IMR-90 (cell line): ENCODE data around the gene GCLC. TPM values are rescaled to one million over a fixed set of nuclear protein-coding genes. Genes with fewer than 3 reads are reported as not detected.
A peak's percentile ranks its signal among the peaks of the same experiment; 100 is the strongest.

Source experiments
- ATAC-seq: fragments of 200-7000 bp; cut with Tn5 transposase; 2 replicates; pipeline ENCODE4 v1.9.1; 2020; ENCODE audit warnings: low read depth, mild to moderate bottlenecking, moderate library complexity
- BruUV-seq: library from RNA; stranded (reverse); fragments of 400-500 nt; replicated peaks from 2 replicates; lab custom pipeline; 2021; lab: Mats Ljungman, UMichigan
- CTCF ChIA-PET: fragments of 300-600 bp; formaldehyde crosslinking; extraction: SDS; loops from one replicate; lab custom pipeline; 2021; ENCODE audit warnings: antibody characterized with exemption; lab: Yijun Ruan, JAX
- POLR2A ChIA-PET: fragments of 300-600 bp; sonication (Branson Sonifier 250); formaldehyde crosslinking; loops from one replicate; lab custom pipeline; 2022; ENCODE audit warnings: antibody characterized with exemption; ENCODE audit not compliant: unreplicated experiment; lab: Charles Lee
- DNase-seq: peaks from one replicate; pipeline ENCODE4 v3.0.0; 2013
- H2AFZ ChIP-seq: replicated peaks from 2 replicates; pipeline ENCODE3; 2013; ENCODE audit warnings: low read length, mild to moderate bottlenecking; ENCODE audit not compliant: poor library complexity
- H2AK5ac ChIP-seq: 2 replicates; pipeline ENCODE4 v1.6.1; 2013; ENCODE audit warnings: low read depth, low read length, inconsistent platforms
- H2AK9ac ChIP-seq: replicated peaks from 2 replicates; pipeline ENCODE3; 2013; ENCODE audit warnings: mild to moderate bottlenecking, low read depth, low read length, moderate library complexity; ENCODE audit not compliant: poor library complexity
- H2BK120ac ChIP-seq: 2 replicates; pipeline ENCODE4 v1.6.1; 2013; ENCODE audit warnings: low read depth, low read length, inconsistent platforms
- H2BK15ac ChIP-seq: 3 replicates; pipeline ENCODE4 v1.6.1; 2013; ENCODE audit warnings: low read depth, low read length, inconsistent platforms
- H2BK20ac ChIP-seq: 2 replicates; pipeline ENCODE4 v1.6.1; 2013; ENCODE audit warnings: low read depth, mild to moderate bottlenecking, inconsistent platforms, low read length, moderate library complexity
- H2BK5ac ChIP-seq: 2 replicates; pipeline ENCODE4 v1.6.1; 2013; ENCODE audit warnings: mild to moderate bottlenecking, low read depth, low read length, inconsistent platforms; ENCODE audit not compliant: poor library complexity, severe bottlenecking
- H3K14ac ChIP-seq: replicated peaks from 2 replicates; pipeline ENCODE4 v1.6.1; 2013; ENCODE audit warnings: low read depth, low read length, inconsistent platforms
- H3K18ac ChIP-seq: 2 replicates; pipeline ENCODE4 v1.6.1; 2013; ENCODE audit warnings: low read depth, low read length, control low read depth
- H3K23ac ChIP-seq: 2 replicates; pipeline ENCODE4 v1.6.1; 2013; ENCODE audit warnings: low read depth, low read length, inconsistent platforms
- H3K27ac ChIP-seq: 2 replicates; pipeline ENCODE4 v1.5.1; 2013; ENCODE audit warnings: mild to moderate bottlenecking, control low read depth, low read length; ENCODE audit not compliant: insufficient read depth
- H3K27me3 ChIP-seq: 2 replicates; pipeline ENCODE4 v1.6.1; 2013; ENCODE audit warnings: low read length; ENCODE audit not compliant: control insufficient read depth, insufficient read depth
- H3K36me3 ChIP-seq: 2 replicates; pipeline ENCODE4 v1.6.1; 2013; ENCODE audit warnings: low read length, mixed read lengths; ENCODE audit not compliant: control insufficient read depth, insufficient read depth
- H3K4ac ChIP-seq: 2 replicates; pipeline ENCODE4 v1.6.1; 2013; ENCODE audit warnings: low read depth, low read length, inconsistent platforms
- H3K4me1 ChIP-seq: 2 replicates; pipeline ENCODE4 v1.6.1; 2013; ENCODE audit warnings: low read length, mixed read lengths; ENCODE audit not compliant: control insufficient read depth, insufficient read depth
- H3K4me2 ChIP-seq: 2 replicates; pipeline ENCODE4 v1.6.1; 2013; ENCODE audit warnings: low read depth, mild to moderate bottlenecking, control low read depth, low read length, moderate library complexity
- H3K4me3 ChIP-seq: 2 replicates; pipeline ENCODE4 v1.5.1; 2013; ENCODE audit warnings: low read depth, mild to moderate bottlenecking, control low read depth, low read length, moderate library complexity; ENCODE audit not compliant: insufficient read depth
- H3K56ac ChIP-seq: 2 replicates; pipeline ENCODE4 v1.6.1; 2013; ENCODE audit warnings: low read length, inconsistent platforms; ENCODE audit not compliant: insufficient read depth; ENCODE audit errors: extremely low read depth
- H3K79me1 ChIP-seq, 2 experiments: 2 replicates each; pipeline ENCODE4 v1.6.1; 2013; ENCODE audit warnings: low read length in 2 of 2, inconsistent platforms in 1 of 2, low read depth in 1 of 2
- H3K9ac ChIP-seq: 2 replicates; pipeline ENCODE4 v1.6.1; 2013; ENCODE audit warnings: low read depth, low read length, control low read depth
- H3K9me1 ChIP-seq: 2 replicates; pipeline ENCODE4 v1.6.1; 2013; ENCODE audit warnings: low read length, inconsistent platforms; ENCODE audit not compliant: insufficient read depth
- H3K9me3 ChIP-seq: 2 replicates; pipeline ENCODE4 v1.6.1; 2013; ENCODE audit warnings: low read length; ENCODE audit not compliant: control insufficient read depth, insufficient read depth
- H4K20me1 ChIP-seq: 2 replicates; pipeline ENCODE4 v1.6.1; 2013; ENCODE audit warnings: low read length, inconsistent platforms; ENCODE audit not compliant: insufficient read depth
- H4K5ac ChIP-seq: 2 replicates; pipeline ENCODE4 v1.6.1; 2013; ENCODE audit warnings: mild to moderate bottlenecking, low read depth, low read length, control low read depth
- H4K8ac ChIP-seq, 2 experiments: 2 replicates each; pipeline ENCODE4 v1.6.1; 2013; ENCODE audit warnings: low read depth in 2 of 2, low read length in 2 of 2, control low read depth in 1 of 2, inconsistent platforms in 1 of 2
- H4K91ac ChIP-seq: 2 replicates; pipeline ENCODE4 v1.6.1; 2013; ENCODE audit warnings: low read depth, low read length, inconsistent platforms; ENCODE audit not compliant: insufficient read depth
- BHLHE40 ChIP-seq: fragments of 150-350 bp; IDR thresholded peaks from 2 replicates; pipeline ENCODE4 v1.6.1; 2016; ENCODE audit warnings: mild to moderate bottlenecking, low read depth, low read length
- CEBPB ChIP-seq: IDR thresholded peaks from 2 replicates; pipeline ENCODE4 v1.6.1; 2012; ENCODE audit warnings: low read depth, low read length, improper control_type of control experiment
- CHD1 ChIP-seq: IDR thresholded peaks from 2 replicates; pipeline ENCODE4 v1.6.1; 2012; ENCODE audit warnings: low read depth, low read length, improper control_type of control experiment
- FOS ChIP-seq: fragments of 150-350 bp; IDR thresholded peaks from 2 replicates; pipeline ENCODE4 v1.6.1; 2016; ENCODE audit warnings: low read depth, low read length
- MAFK ChIP-seq: IDR thresholded peaks from 2 replicates; pipeline ENCODE4 v1.6.1; 2012; ENCODE audit warnings: low read depth, low read length, improper control_type of control experiment
- MAZ ChIP-seq: IDR thresholded peaks from 2 replicates; pipeline ENCODE4 v1.6.1; 2012; ENCODE audit warnings: low read depth, mild to moderate bottlenecking, low read length, improper control_type of control experiment, moderate library complexity, borderline replicate concordance
- MXI1 ChIP-seq: IDR thresholded peaks from 2 replicates; pipeline ENCODE4 v1.6.1; 2012; ENCODE audit warnings: low read depth, mild to moderate bottlenecking, low read length, moderate library complexity, borderline replicate concordance
- NFE2L2 ChIP-seq: fragments of 150-350 bp; IDR thresholded peaks from 2 replicates; pipeline ENCODE4 v1.6.1; 2016; ENCODE audit warnings: low read depth, mild to moderate bottlenecking, low read length
- POLR2A ChIP-seq: IDR thresholded peaks from 2 replicates; pipeline ENCODE4 v1.6.1; 2012; ENCODE audit warnings: mild to moderate bottlenecking, low read depth, low read length
- RAD21 ChIP-seq: IDR thresholded peaks from 2 replicates; pipeline ENCODE4 v1.6.1; 2012; ENCODE audit warnings: low read length, improper control_type of control experiment
- RCOR1 ChIP-seq: IDR thresholded peaks from 2 replicates; pipeline ENCODE4 v1.6.1; 2012; ENCODE audit warnings: mild to moderate bottlenecking, low read length, improper control_type of control experiment; ENCODE audit not compliant: insufficient replicate concordance
- RFX5 ChIP-seq: IDR thresholded peaks from 2 replicates; pipeline ENCODE4 v1.8.0; 2012; ENCODE audit warnings: low read depth, mild to moderate bottlenecking, low read length, moderate library complexity
- SMC3 ChIP-seq: fragments of 150-350 bp; IDR thresholded peaks from 2 replicates; pipeline ENCODE4 v1.6.1; 2016; ENCODE audit warnings: low read depth, mild to moderate bottlenecking, antibody characterized with exemption, low read length, moderate library complexity
- USF2 ChIP-seq: fragments of 150-350 bp; IDR thresholded peaks from 2 replicates; pipeline ENCODE4 v1.6.1; 2017; ENCODE audit warnings: mild to moderate bottlenecking, antibody characterized with exemption, low read length, low read depth
- WGBS, 2 experiments: methylation state at CpG; one replicate each; pipeline versions ENCODE4 v1.1.5 to v1.1.7; 2013; ENCODE audit warnings: missing lambda C conversion rate in 2 of 2; ENCODE audit not compliant: insufficient read length in 1 of 2; ENCODE audit errors: extremely low coverage in 2 of 2; 5-methylcytosine and 5-hydroxymethylcytosine counted together
- dilution Hi-C: fragments of 300-500 bp; cut with HindIII; formaldehyde crosslinking; loops from one replicate; pipeline ENCODE4 v1.14.3; 2018; ENCODE audit warnings: low sequenced_read_pairs; ENCODE audit not compliant: unreplicated experiment
- in situ Hi-C: fragments of 300-500 bp; cut with MboI; formaldehyde crosslinking; loops from 3 replicates; pipeline ENCODE4 v1.14.3; 2019; ENCODE audit warnings: low sequenced_read_pairs, inconsistent platforms, mixed read lengths
- intact Hi-C: fragments of 100-400 bp; cut with micrococcal nuclease; formaldehyde crosslinking; loops from 2 replicates; pipeline ENCODE4 v1.10.0; 2022
- polyA plus RNA-seq, 3 experiments: library from polyadenylated mRNA; depleted of rRNA; stranded (reverse); fragments of >200 nt; gene quantifications; 2 replicates each; pipeline ENCODE4 v1.2.3, GENCODE V29; 2012; ENCODE audit warnings: low replicate concordance in 1 of 3
- total RNA-seq: library from RNA; depleted of rRNA; stranded (reverse); fragments of >200 nt; gene quantifications from 2 replicates; pipeline ENCODE4 v1.2.3, GENCODE V29; 2012
- TF ChIP-seq, protein P1 (sequence below): fragments of 150-350 bp; IDR thresholded peaks from 2 replicates; pipeline ENCODE4 v1.6.1; 2016; ENCODE audit warnings: low read depth, mild to moderate bottlenecking, low read length, moderate library complexity, borderline replicate concordance
- TF ChIP-seq, protein P2 (sequence below): conservative IDR thresholded peaks from 2 replicates; pipeline ENCODE4 v1.5.1; 2012; ENCODE audit warnings: mild to moderate bottlenecking, low read depth, low read length, improper control_type of control experiment

GCLC gene
- total and polyA plus RNA-seq, 2 of the 4 experiments (the other 2 are of a cell fraction): 14.2 to 24.2 TPM

- no peak for ATAC-seq
- Histone ChIP-seq H3K27me3 (no peaks in the 10 kb centered on the region), H3K4me3 (peak overlapping the region; percentile 97), H2AK9ac (peak overlapping the region; percentile 75), H3K4ac (peak overlapping the region; percentile 89), H2AK5ac (peak overlapping the region; percentile 48), H3K9me1 (peaks cover 10% of the 10 kb centered on the region), H3K79me1 (peaks cover 16 to 47% of the 10 kb centered on the region in 2 experiments; a peak in 2 of 4 replicates), H2BK120ac (peak overlapping the region; percentile 58), H4K91ac (peak overlapping the region; percentile 53), H3K4me1 (peaks cover 17% of the 10 kb centered on the region), H3K27ac (peak overlapping the region; percentile 92), H2BK5ac (peak overlapping the region; percentile 94), H2BK20ac (peak overlapping the region; percentile 36), H4K5ac (peak overlapping the region; percentile 69), H3K18ac (peak overlapping the region; percentile 82), H4K20me1 (peaks cover 7% of the 10 kb centered on the region), H2BK15ac (peak overlapping the region; percentile 18; the same call in 1 of the 3 replicates), H4K8ac (peak overlapping the region; percentile 14 to 59; a peak in 2 of 4 replicates), H3K56ac (peak overlapping the region; percentile 81), H3K23ac (peak overlapping the region; percentile 64), H3K9ac (peak overlapping the region; percentile 97), H2AFZ (peak overlapping the region; percentile 95), H3K9me3 (no peaks in the 10 kb centered on the region), H3K36me3 (peaks cover 7% of the 10 kb centered on the region), H3K14ac (peak overlapping the region; percentile 69), H3K4me2 (peak overlapping the region; percentile 100)
- ChIA-PET CTCF (interaction anchor here (1.5 to 1.8 kb wide), 5 partner anchors 30 to 184 kb away, joined by 3 to 8 read pairs (median 4); no protein-coding TSS in a partner anchor), POLR2A (no interaction called here)
- no TSS peak for BruUV-seq
- WGBS, 2 experiments: 0% methylated on average over 21 of the region's 24 CpGs; no CpG with 5 or more reads in 1 of the 2 experiments
- in situ Hi-C loops: no loop called here
- intact Hi-C loops: loop anchor here (2.0 kb wide), 2 partner anchors 175 to 183 kb away; no protein-coding TSS in a partner anchor
- dilution Hi-C loops: no loop called here
- peak; percentile 27 for DNase-seq
- TF ChIP-seq CHD1: no peak
- TF ChIP-seq MAZ: no peak
- no peak for TF ChIP-seq CEBPB
- TF ChIP-seq RFX5: no peak
- no peak for TF ChIP-seq MAFK
- no peak for TF ChIP-seq FOS
- no peak for TF ChIP-seq RCOR1
- TF ChIP-seq USF2: no peak
- TF ChIP-seq BHLHE40: no peak
- TF ChIP-seq, protein P1, sequence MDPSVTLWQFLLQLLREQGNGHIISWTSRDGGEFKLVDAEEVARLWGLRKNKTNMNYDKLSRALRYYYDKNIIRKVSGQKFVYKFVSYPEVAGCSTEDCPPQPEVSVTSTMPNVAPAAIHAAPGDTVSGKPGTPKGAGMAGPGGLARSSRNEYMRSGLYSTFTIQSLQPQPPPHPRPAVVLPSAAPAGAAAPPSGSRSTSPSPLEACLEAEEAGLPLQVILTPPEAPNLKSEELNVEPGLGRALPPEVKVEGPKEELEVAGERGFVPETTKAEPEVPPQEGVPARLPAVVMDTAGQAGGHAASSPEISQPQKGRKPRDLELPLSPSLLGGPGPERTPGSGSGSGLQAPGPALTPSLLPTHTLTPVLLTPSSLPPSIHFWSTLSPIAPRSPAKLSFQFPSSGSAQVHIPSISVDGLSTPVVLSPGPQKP: no peak
- TF ChIP-seq, protein P2, sequence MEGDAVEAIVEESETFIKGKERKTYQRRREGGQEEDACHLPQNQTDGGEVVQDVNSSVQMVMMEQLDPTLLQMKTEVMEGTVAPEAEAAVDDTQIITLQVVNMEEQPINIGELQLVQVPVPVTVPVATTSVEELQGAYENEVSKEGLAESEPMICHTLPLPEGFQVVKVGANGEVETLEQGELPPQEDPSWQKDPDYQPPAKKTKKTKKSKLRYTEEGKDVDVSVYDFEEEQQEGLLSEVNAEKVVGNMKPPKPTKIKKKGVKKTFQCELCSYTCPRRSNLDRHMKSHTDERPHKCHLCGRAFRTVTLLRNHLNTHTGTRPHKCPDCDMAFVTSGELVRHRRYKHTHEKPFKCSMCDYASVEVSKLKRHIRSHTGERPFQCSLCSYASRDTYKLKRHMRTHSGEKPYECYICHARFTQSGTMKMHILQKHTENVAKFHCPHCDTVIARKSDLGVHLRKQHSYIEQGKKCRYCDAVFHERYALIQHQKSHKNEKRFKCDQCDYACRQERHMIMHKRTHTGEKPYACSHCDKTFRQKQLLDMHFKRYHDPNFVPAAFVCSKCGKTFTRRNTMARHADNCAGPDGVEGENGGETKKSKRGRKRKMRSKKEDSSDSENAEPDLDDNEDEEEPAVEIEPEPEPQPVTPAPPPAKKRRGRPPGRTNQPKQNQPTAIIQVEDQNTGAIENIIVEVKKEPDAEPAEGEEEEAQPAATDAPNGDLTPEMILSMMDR: no peak
- no peak for TF ChIP-seq MXI1
- no peak for TF ChIP-seq RAD21
- TF ChIP-seq POLR2A: no peak
- TF ChIP-seq SMC3: no peak
- TF ChIP-seq NFE2L2: no peak
Observed at GRCh38 chr6:53544217-53544469, 758 bp downstream of the GCLC start.
